GM12874 (cell line): ENCODE results near the gene IGFL4.

Experiments used
- TF ChIP-seq, protein P1 (sequence below): IDR thresholded peaks from 2 replicates; pipeline ENCODE4 v1.5.1; 2011; ENCODE audit warnings: low read depth, mild to moderate bottlenecking, control low read depth, low read length, moderate library complexity; ENCODE audit not compliant: insufficient read depth

IGFL4 gene

DNA sequence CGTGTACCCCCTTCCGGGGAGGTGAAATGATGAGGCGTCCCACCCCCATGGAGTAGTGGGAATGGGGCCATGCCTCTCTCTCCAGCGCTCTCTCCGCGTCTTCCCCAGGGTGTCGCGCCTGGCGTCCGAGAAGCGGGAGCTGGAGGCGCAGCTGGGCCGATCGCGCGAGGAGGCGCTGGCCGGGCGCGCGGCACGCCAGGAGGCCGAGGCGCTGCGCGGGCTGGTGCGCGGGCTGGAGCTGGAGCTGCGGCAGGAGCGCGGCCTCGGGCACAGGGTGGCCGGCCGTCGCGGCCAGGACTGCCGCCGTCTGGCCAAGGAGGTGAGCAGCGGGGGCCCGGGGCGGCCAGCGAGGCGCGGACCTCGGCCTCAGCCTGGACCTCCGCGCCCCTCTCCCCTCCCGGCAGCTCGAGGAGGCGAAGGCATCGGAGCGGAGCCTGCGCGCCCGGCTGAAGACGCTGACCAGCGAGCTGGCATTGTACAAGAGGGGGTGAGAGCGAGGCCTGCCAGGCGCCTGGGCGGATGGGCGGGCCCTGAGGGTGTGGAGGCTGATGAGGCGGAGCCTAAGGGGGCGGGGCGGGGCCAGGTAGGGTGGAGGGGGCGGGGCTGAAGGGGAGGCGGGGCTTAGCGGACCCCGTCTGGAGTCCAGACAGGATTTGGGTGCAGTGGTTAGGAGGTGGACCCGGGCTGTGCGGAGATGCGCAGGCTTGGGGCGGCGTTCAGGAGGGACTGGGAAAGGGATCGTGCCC is 25.7 kb downstream of the IGFL4 start:
- TF ChIP-seq, protein P1, sequence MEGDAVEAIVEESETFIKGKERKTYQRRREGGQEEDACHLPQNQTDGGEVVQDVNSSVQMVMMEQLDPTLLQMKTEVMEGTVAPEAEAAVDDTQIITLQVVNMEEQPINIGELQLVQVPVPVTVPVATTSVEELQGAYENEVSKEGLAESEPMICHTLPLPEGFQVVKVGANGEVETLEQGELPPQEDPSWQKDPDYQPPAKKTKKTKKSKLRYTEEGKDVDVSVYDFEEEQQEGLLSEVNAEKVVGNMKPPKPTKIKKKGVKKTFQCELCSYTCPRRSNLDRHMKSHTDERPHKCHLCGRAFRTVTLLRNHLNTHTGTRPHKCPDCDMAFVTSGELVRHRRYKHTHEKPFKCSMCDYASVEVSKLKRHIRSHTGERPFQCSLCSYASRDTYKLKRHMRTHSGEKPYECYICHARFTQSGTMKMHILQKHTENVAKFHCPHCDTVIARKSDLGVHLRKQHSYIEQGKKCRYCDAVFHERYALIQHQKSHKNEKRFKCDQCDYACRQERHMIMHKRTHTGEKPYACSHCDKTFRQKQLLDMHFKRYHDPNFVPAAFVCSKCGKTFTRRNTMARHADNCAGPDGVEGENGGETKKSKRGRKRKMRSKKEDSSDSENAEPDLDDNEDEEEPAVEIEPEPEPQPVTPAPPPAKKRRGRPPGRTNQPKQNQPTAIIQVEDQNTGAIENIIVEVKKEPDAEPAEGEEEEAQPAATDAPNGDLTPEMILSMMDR: no peak

DNA sequence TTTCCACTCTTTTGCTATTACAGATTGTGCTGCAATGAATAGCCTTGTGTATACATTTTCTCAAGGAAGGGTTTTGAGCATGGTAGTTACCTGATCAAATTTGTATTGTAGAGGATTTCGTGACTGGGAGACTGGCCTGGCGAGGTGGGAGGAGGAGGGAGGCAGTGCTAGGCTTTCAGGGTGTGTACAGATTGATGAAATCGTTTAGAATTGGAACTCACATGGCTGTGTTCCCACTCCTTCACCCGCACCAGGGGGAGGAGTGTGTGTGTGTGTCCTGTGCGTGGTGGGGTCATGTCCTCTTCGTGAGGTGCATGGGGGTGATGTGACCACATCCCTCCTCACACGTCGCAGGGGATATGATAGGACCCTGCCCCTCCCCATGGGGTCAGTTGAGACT is 26.3 kb downstream of the IGFL4 start:
- TF ChIP-seq, protein P1: no peak

DNA sequence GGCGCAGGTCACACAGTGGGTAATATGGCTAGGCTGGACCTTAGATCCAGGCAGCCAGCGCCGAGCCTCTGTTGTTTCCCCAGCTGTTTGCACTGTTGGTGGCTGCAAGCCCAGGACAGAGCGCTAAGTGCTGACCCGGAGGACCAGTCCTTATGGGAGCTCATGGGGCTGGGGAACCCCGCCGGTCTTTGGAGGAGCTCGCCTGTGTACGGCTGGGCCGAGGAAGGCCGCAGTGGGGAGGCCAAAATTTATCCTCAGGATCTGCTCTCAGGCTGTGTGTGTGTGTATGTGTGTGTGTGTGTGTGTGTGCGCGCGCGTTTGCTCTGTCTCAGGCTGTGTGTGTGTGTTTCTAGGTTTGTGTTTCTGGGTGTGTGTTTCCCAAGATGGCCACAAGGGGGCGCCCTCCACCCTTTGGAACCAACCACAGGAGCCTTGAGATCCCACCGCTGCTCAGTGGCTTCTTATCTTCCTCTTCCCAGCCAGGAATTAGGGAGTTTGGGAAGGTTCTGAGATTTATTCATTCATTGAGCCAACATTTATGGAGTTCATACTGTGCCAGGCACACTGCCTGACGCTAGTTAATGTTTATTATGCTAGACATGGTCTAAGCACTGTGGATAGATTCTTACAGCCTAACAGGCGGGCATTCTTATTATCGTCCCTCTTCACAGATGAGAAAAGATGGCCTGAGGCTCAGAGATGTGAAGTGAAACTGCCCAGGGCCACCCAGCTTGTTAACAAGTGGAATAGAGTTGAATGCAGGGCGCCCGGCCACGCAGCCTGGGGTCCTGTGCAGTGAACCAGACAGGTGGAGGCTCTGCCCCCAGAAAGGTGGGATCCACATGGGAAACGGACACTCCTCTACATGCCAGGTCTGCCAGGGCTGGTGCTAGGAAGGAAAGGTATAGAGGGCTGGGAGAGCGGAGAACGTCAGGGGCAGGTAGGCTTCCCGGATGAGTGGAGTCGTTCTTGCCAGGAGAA is 31.0 kb downstream of the IGFL4 start:
- TF ChIP-seq, protein P1: peak; percentile 85

DNA sequence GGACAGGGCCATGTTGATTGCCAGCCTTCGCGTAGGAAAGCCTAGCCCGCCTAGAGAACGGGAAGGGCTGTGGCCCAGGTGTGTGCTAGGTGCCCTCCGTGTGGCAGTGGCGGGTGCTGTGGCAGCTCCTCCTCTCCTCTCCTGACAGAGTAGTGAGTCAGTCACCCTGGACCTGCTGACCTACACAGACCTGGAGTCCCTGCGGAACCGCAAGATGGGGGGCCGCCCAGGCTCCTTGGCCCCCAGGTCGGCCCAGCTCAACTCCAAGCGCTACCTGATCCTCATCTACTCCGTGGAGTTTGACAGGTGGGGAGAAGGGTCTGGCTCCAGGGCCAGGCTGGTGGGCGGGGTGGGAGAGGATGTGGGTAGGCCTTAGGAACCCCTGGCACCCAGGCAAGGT is 34.4 kb downstream of the IGFL4 start:
- TF ChIP-seq, protein P1: no peak

DNA sequence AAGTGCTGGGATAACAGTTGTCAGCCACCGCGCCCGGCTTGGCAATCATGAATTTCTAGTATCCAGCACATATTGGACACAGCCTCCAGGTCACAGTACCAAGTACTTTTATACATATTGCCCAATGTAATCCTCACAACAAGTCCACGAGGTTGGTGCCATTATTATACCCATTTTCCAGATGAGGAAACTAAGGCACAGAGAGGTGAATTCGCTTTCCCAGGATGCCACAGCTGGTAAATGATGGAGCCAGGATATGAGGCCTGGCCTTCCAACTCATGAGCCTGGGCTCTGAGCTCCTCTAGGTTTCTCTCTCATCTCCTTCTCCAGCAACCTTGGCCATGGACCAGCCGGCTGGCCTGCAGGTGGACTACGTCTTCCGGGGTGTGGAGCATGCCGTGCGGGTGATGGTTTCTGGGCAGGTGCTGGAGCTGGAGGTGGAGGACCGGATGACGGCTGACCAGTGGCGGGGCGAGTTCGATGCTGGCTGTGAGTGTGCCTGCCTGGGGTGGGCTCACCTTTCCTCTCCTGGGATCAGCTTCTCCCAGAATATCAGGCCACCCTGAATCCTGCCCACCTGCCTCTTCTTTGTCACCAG is 38.0 kb downstream of the IGFL4 start:
- TF ChIP-seq, protein P1: no peak

- TF ChIP-seq, protein P1: no peak
Measured at GRCh38 chr19:46000491-46001246, 40.1 kb downstream of the IGFL4 start.
